Hippocampal formation (tissue), 2 donors: ENCODE measurements around the gene ITPR1.
"Not testable (repeated sequence)": the region's sequence is repeated elsewhere in the genome, so short reads cannot be mapped to it uniquely, and the experiment has no call there.

Experiments
- DNase-seq, 2 donors: peaks; one replicate each; lab custom pipeline; 2025; lab: John Stamatoyannopoulos, UW

The ITPR1 gene

GRCh38 chr3:4758957-4759656, 266.0 kb downstream of the ITPR1 start:
- no peak for DNase-seq

GRCh38 chr3:4759689-4760312, 266.7 kb downstream of the ITPR1 start:
- DNase-seq, result no peak

- DNase-seq, result no peak
These were observed 268.6 kb downstream of the ITPR1 start for GRCh38 chr3:4761759-4762158.

GRCh38 chr3:4762481-4763230, 269.5 kb downstream of the ITPR1 start:
- DNase-seq, result not testable (repeated sequence)

GRCh38 chr3:4763604-4764247, 270.6 kb downstream of the ITPR1 start:
- no peak for DNase-seq

- DNase-seq, result no peak
These were observed 272.1 kb downstream of the ITPR1 start for GRCh38 chr3:4765212-4765611.

GRCh38 chr3:4766263-4766662, 273.1 kb downstream of the ITPR1 start:
- DNase-seq, result no peak

- DNase-seq, result no peak
These were observed 273.8 kb downstream of the ITPR1 start for GRCh38 chr3:4766716-4767499.

GRCh38 chr3:4768021-4768420, 274.9 kb downstream of the ITPR1 start:
- DNase-seq, result no peak

GRCh38 chr3:4768521-4768920, 275.4 kb downstream of the ITPR1 start:
- DNase-seq, result no peak

- no peak for DNase-seq
These were observed 277.4 kb downstream of the ITPR1 start for GRCh38 chr3:4770561-4770960.

- DNase-seq, result no peak
These were observed 278.1 kb downstream of the ITPR1 start for GRCh38 chr3:4771243-4771642.

- peak in 1 of 2 donors; percentile 4 for DNase-seq
These were observed 279.1 kb downstream of the ITPR1 start for GRCh38 chr3:4772171-4772804.

- DNase-seq, result no peak
These were observed 279.7 kb downstream of the ITPR1 start for GRCh38 chr3:4772858-4773257.

GRCh38 chr3:4773583-4773982, 280.4 kb downstream of the ITPR1 start:
- DNase-seq, result no peak

GRCh38 chr3:4774531-4774930, 281.4 kb downstream of the ITPR1 start:
- no peak for DNase-seq

- no peak for DNase-seq
These were observed 283.3 kb downstream of the ITPR1 start for GRCh38 chr3:4776399-4776979.

GRCh38 chr3:4776980-4777581, 283.9 kb downstream of the ITPR1 start:
- no peak for DNase-seq

GRCh38 chr3:4778119-4778518, 285.0 kb downstream of the ITPR1 start:
- DNase-seq, result no peak

- no peak for DNase-seq
These were observed 285.6 kb downstream of the ITPR1 start for GRCh38 chr3:4778740-4779139.
